ENCODE results near the gene NR1D2. TPM values are rescaled to one million over a fixed set of nuclear protein-coding genes. Genes with fewer than 3 reads are reported as not detected.

NR1D2 gene
- 19.5 and 24.1 TPM in 2 replicates for total RNA-seq

DNA sequence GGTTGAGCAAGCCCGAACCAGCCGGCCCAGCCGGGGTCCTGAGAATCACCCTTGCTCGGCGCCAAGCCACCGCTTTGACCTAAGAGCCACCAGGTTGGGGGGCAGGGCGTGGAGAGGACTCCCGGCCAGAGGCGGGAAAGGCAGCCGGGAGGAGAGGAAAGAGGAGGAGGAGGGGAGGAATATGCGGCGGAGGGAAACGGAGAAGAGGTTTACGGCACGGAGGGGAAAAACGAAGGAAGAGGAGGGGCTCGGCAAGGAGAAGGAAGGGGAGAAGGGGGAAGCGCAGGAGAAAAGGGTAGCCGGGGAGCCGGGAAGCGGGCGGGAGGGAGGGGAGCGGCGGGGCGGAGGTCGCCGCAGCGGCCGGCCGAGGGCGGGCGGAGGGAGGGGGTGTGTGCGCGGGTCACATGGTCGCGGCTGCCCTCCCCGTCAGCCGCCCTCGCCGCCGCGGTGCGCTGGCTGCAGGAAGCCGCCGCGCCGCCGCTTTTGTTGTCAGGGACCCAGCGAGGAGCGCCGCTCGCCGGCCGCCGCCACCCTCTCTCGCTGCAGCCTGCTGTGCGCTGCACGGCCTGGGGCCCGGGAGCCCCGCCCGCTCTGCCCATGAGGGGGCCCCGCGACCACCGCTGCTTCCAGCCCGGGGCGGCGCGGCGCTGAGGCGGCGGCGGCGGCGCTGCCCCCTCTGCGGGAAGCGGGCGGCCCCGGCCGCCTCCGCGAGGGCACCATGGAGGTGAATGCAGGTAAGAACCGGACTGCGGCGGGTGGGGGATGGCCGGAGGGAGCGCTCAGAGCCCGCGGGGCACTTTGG, at the start of gene NR1D2:
Gene NR1D2, plus strand, starts transcription at position 426 of the 802 bp plus-strand sequence. Its CDS starts 293 bp downstream, at position 719.

GRCh38 chr3:23916886-23917678, 28.0 kb upstream of the NR1D2 start, which contains the start of the genes NKIRAS1 and RPL15:
Gene NKIRAS1 (minus strand): TSS chr3:23916990. CDS start chr3:23910904, 6,086 bp downstream.
Gene RPL15 (plus strand): TSS chr3:23917132. CDS start chr3:23917860, 728 bp downstream.

Other genes with a start within 250 kb of the NR1D2 start
- 69.7 and 75.9 TPM in 2 replicates for gene UBE2E1, start 139.3 kb upstream of the NR1D2 start, total RNA-seq
- gene NKIRAS1, start 28.3 kb upstream of the NR1D2 start, total RNA-seq: 9.4 and 13.3 TPM in 2 replicates
- gene RPL15, start 28.2 kb upstream of the NR1D2 start, total RNA-seq: 1,227 and 1,753 TPM in 2 replicates